GM12892 (cell line): ENCODE measurements around the gene ABHD17B.

ENCODE experiments used
- POLR2A ChIP-seq: IDR thresholded peaks from 2 replicates; pipeline ENCODE4 v1.6.1; 2011; ENCODE audit warnings: low read depth, low read length, control low read depth
- POLR2AphosphoS5 ChIP-seq: IDR thresholded peaks from 2 replicates; pipeline ENCODE4 v1.6.1; 2011; ENCODE audit warnings: low read depth, low read length, control low read depth
- TAF1 ChIP-seq: IDR thresholded peaks from 2 replicates; pipeline ENCODE4 v1.6.1; 2011; ENCODE audit warnings: low read depth, mild to moderate bottlenecking, control low read depth, low read length, borderline replicate concordance

GRCh38 chr9:71941060-71941568 is 30.1 kb upstream of the ABHD17B start:
- no peak for TF ChIP-seq POLR2A
- no peak for TF ChIP-seq POLR2AphosphoS5
- TF ChIP-seq TAF1 = no peak
